Upper lobe of left lung (tissue), 4 donors: Measurements from ENCODE around the gene HS6ST1.
"Not testable (repeated sequence)": the region's sequence is repeated elsewhere in the genome, so short reads cannot be mapped to it uniquely, and the experiment has no call there.

Experiments used
- EP300 ChIP-seq, 4 donors: sonication (generic); formaldehyde crosslinking; IDR thresholded peaks; one replicate each; pipeline ENCODE4 v1.5.1; 2017; ENCODE audit warnings: antibody characterized with exemption in 4 of 4, control low read depth in 2 of 4
- POLR2A ChIP-seq, 4 donors: fragments of 450-650 bp; IDR thresholded peaks; one replicate each; pipeline ENCODE4 v1.5.1; 2016 to 2017; ENCODE audit warnings: antibody characterized with exemption in 4 of 4, mild to moderate bottlenecking in 2 of 4
- POLR2AphosphoS5 ChIP-seq, 2 donors: sonication (generic); formaldehyde crosslinking; IDR thresholded peaks; one replicate each; pipeline ENCODE4 v1.5.1; 2017; ENCODE audit warnings: antibody characterized with exemption in 2 of 2
- TF ChIP-seq, protein P1 (sequence below), 6 experiments: fragments of 450-650 bp in 4 of 6; fragments of 200-600 bp in 2 of 6; sonication (generic) in 2 of 6; IDR thresholded peaks; one replicate each; pipeline ENCODE4 v1.5.1; 2016 to 2019; ENCODE audit warnings: antibody characterized with exemption in 6 of 6

DNA sequence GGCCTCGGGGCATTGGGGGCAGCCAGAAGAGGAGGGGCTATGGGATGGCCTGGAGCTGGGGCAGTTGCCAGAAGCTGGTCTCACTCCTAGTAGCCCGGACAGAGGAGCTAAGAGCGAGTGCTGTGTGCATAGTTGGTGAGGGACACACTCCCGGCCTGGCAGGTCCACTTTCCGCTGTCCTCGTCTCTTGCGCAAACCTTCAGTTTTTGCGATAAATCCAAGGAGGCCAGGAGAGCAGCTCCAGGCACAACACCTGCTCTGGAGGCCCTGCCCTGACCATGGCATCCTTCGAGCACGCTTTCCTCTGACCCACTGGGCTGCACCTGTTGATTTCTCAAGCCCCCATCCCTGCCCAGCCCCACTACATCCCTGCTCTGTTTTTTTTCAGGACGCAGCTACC lies 51.0 kb downstream of the HS6ST1 start:
- TF ChIP-seq, protein P1, sequence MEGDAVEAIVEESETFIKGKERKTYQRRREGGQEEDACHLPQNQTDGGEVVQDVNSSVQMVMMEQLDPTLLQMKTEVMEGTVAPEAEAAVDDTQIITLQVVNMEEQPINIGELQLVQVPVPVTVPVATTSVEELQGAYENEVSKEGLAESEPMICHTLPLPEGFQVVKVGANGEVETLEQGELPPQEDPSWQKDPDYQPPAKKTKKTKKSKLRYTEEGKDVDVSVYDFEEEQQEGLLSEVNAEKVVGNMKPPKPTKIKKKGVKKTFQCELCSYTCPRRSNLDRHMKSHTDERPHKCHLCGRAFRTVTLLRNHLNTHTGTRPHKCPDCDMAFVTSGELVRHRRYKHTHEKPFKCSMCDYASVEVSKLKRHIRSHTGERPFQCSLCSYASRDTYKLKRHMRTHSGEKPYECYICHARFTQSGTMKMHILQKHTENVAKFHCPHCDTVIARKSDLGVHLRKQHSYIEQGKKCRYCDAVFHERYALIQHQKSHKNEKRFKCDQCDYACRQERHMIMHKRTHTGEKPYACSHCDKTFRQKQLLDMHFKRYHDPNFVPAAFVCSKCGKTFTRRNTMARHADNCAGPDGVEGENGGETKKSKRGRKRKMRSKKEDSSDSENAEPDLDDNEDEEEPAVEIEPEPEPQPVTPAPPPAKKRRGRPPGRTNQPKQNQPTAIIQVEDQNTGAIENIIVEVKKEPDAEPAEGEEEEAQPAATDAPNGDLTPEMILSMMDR (IDR thresholded peaks at IDR 0.05): not testable (repeated sequence)
- TF ChIP-seq EP300, POLR2AphosphoS5, POLR2A (IDR thresholded peaks at IDR 0.05): not testable (repeated sequence)
